Testis (tissue), 3 donors: ENCODE data around the gene BOD1L1. TPM values are rescaled to one million over a fixed set of nuclear protein-coding genes. Genes with fewer than 3 reads are reported as not detected.

Source experiments
- DNase-seq: peaks from one replicate; pipeline ENCODE4 v3.0.0-alpha.2; 2019
- H3K27ac ChIP-seq, 2 donors: fragments of 200-600 bp; sonication (generic); one replicate each; pipeline ENCODE4 v1.5.1; 2019
- H3K27me3 ChIP-seq: fragments of 200-600 bp; sonication (generic); one replicate; pipeline ENCODE4 v1.5.1; 2019
- H3K36me3 ChIP-seq: fragments of 200-600 bp; sonication (generic); one replicate; pipeline ENCODE4 v1.5.1; 2017; ENCODE audit warnings: low read depth; ENCODE audit errors: missing control alignments
- H3K4me1 ChIP-seq: fragments of 200-600 bp; sonication (generic); one replicate; pipeline ENCODE4 v1.5.1; 2019
- H3K4me3 ChIP-seq, 2 donors: fragments of 200-600 bp; sonication (generic); one replicate each; pipeline ENCODE4 v1.5.1; 2017 to 2019
- H3K9me3 ChIP-seq: fragments of 200-600 bp; sonication (generic); one replicate; pipeline ENCODE4 v1.5.1; 2017
- POLR2A ChIP-seq: fragments of 450-650 bp; IDR thresholded peaks from one replicate; pipeline ENCODE4 v1.6.1; 2017; ENCODE audit warnings: antibody characterized with exemption, mild to moderate bottlenecking, moderate library complexity
- WGBS, 2 donors: methylation state at CpG; one replicate each; pipeline ENCODE4 v1.1.5; 2018; 5-methylcytosine and 5-hydroxymethylcytosine counted together
- intact Hi-C: fragments of 100-400 bp; cut with DNase I; formaldehyde crosslinking; loops from one replicate; pipeline ENCODE4 v1.15.1; 2023; ENCODE audit warnings: low total_unique reads
- polyA plus RNA-seq: library from polyadenylated mRNA; stranded (reverse); fragments of 350-450 nt; fragmentation: Illumina TruSeq; extraction: RNeasy Lipid Tissue Mini Kit (QIAGEN cat#74804); gene quantifications from one replicate; pipeline ENCODE4 v1.2.3, GENCODE V29; 2014; ENCODE audit warnings: low read depth, low replicate concordance; ENCODE audit not compliant: insufficient read depth
- total RNA-seq, 2 donors: library from RNA; depleted of rRNA; stranded (reverse); fragments of >200 nt; gene quantifications; one replicate each; pipeline ENCODE4 v1.2.3, GENCODE V29; 2016
- TF ChIP-seq, protein P1 (sequence below), 3 experiments: fragments of 450-650 bp in 2 of 3; fragments of 200-600 bp in 1 of 3; sonication (generic) in 1 of 3; IDR thresholded peaks; one replicate each; pipeline ENCODE4 v1.5.1; 2016 to 2019; ENCODE audit warnings: antibody characterized with exemption in 3 of 3, mild to moderate bottlenecking in 2 of 3, moderate library complexity in 1 of 3

Gene BOD1L1
- total and polyA plus RNA-seq, 3 donors from 2014 or later, result 14.7 to 108 (median 98.1) TPM

DNA sequence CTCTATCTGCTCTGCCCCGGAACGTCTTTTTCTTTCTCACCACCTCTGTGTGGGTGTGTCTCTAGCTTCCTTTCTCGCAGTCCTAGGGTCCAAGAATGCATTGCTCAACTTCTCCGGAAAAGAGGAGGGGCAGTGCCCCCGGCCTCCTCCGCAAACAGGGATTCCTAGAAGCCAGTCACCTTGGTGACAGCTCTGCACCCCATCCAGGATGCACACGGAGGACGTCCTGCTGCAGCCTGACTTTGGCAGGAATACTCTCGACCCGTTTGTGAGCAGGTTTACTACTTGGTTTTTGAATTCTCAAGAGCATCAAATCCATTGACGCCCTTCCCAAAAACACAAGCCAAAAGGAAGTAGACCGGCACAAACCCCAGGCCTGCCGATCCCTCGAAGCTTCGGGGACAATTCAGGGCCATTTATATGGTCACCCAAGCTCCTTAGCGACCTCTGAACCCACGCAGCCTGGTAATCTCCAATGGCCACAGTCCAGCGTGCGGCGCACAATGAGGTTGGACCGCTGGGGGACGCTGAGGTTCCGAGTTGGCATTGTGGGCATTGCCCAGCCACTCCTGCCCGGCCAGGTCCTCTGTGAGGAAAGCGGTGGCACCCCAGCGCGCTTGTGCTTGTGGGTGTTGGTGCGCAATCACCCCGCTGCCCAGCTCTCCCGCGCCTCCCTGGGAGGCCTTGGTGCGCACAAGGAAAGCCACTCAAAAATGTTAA is 93.0 kb downstream of the BOD1L1 start:
- no peaks in the 10 kb centered on the region for H3K9me3 ChIP-seq
- H3K27me3 ChIP-seq, result peaks cover 6% of the 10 kb centered on the region
- DNase-seq, result no peak

GRCh38 chr4:13533670-13534343 is 93.7 kb downstream of the BOD1L1 start:
- TF ChIP-seq, protein P1, sequence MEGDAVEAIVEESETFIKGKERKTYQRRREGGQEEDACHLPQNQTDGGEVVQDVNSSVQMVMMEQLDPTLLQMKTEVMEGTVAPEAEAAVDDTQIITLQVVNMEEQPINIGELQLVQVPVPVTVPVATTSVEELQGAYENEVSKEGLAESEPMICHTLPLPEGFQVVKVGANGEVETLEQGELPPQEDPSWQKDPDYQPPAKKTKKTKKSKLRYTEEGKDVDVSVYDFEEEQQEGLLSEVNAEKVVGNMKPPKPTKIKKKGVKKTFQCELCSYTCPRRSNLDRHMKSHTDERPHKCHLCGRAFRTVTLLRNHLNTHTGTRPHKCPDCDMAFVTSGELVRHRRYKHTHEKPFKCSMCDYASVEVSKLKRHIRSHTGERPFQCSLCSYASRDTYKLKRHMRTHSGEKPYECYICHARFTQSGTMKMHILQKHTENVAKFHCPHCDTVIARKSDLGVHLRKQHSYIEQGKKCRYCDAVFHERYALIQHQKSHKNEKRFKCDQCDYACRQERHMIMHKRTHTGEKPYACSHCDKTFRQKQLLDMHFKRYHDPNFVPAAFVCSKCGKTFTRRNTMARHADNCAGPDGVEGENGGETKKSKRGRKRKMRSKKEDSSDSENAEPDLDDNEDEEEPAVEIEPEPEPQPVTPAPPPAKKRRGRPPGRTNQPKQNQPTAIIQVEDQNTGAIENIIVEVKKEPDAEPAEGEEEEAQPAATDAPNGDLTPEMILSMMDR (IDR thresholded peaks at IDR 0.05), result no peak
- TF ChIP-seq POLR2A, result no peak
- intact Hi-C loops, result no loop called here
- no peaks in the 10 kb centered on the region for H3K4me1 ChIP-seq
- no peak for DNase-seq
- H3K27me3 ChIP-seq, result peaks cover 3% of the 10 kb centered on the region
- 9 to 15% methylated on average over 10 to 13 of the region's 13 CpGs for WGBS, 2 donors
- no peak overlapping the region for H3K27ac ChIP-seq
- no peak overlapping the region for H3K4me3 ChIP-seq
- no peaks in the 10 kb centered on the region for H3K9me3 ChIP-seq
- no peaks in the 10 kb centered on the region for H3K36me3 ChIP-seq

More for the DNA sequence above, 93.0 kb downstream of the BOD1L1 start:
- no peaks in the 10 kb centered on the region for H3K4me1 ChIP-seq
- no peak overlapping the region for H3K27ac ChIP-seq
- no peaks in the 10 kb centered on the region for H3K36me3 ChIP-seq
- no peak overlapping the region for H3K4me3 ChIP-seq
- WGBS, 2 donors, result 3 to 4% methylated on average over 30 to 32 of the region's 32 CpGs
- no peak for TF ChIP-seq POLR2A
- TF ChIP-seq, protein P1 (IDR thresholded peaks at IDR 0.05), result no peak
- intact Hi-C loops, result no loop called here

DNA sequence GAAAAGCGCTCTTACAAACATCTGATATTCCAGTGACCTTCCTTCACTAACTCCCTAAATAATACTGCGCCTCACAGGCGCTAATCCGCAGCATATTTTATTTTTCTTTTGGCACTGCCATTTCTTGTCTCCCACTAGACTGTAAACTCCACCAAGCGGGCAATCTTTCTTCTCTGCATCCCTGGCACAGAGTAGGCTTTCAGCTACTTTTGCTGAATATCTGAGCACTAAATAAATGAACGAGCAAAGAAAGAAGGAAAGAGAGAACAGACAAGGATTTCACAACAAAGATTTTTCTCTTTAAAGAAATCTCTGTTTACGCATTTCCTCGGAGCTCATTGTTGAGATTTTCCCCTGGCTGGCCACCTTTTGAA is 95.9 kb downstream of the BOD1L1 start:
- Histone ChIP-seq H3K9me3 (no peaks in the 10 kb centered on the region), H3K4me3 (no peak overlapping the region), H3K36me3 (no peaks in the 10 kb centered on the region), H3K4me1 (peaks cover 4% of the 10 kb centered on the region), H3K27me3 (peaks cover 3% of the 10 kb centered on the region), H3K27ac (no peak overlapping the region)
- WGBS, 2 donors, result 25% methylated on average over 8 of the region's 8 CpGs
- intact Hi-C loops, result no loop called here
- TF ChIP-seq POLR2A, result no peak
- TF ChIP-seq, protein P1 (IDR thresholded peaks at IDR 0.05), result no peak
- no peak for DNase-seq

- H3K27ac ChIP-seq, result no peak overlapping the region
- TF ChIP-seq, protein P1 (IDR thresholded peaks at IDR 0.05), result no peak
- no peak for TF ChIP-seq POLR2A
Observed at GRCh38 chr4:13530823-13531624, 96.5 kb downstream of the BOD1L1 start.

More at GRCh38 chr4:13530823-13531624, 96.5 kb downstream of the BOD1L1 start:
- 4 to 8% methylated on average over 23 to 35 of the region's 35 CpGs for WGBS, 2 donors
- Histone ChIP-seq H3K9me3 (no peaks in the 10 kb centered on the region), H3K4me3 (no peak overlapping the region), H3K27me3 (peaks cover 3% of the 10 kb centered on the region), H3K4me1 (peaks cover 4% of the 10 kb centered on the region), H3K36me3 (no peaks in the 10 kb centered on the region)
- no peak for DNase-seq
- intact Hi-C loops, result no loop called here
